ENCODE data around the gene ERBB4. TPM values are rescaled to one million over a fixed set of nuclear protein-coding genes. Genes with fewer than 3 reads are reported as not detected.
"Not testable (repeated sequence)": the region's sequence is repeated elsewhere in the genome, so short reads cannot be mapped to it uniquely, and the experiment has no call there.

The ERBB4 gene
- total and polyA plus RNA-seq, 9 donors = 5.0 to 12.7 (median 7.7) TPM

- DNase-seq = no peak
- Histone ChIP-seq H3K27ac (ENCODE audit: low read length) (no peak overlapping the region), H3K9me3 (replicated peaks; ENCODE audit: control insufficient read depth, low read depth, low read length) (no peaks in the 10 kb centered on the region), H3K4me3 (ENCODE audit: low read length) (no peak overlapping the region), H3K36me3 (ENCODE audit: control insufficient read depth, insufficient read depth, low read length) (no peaks in the 10 kb centered on the region), H3K27me3 (ENCODE audit: control insufficient read depth, insufficient read depth, low read length) (no peaks in the 10 kb centered on the region), H3K4me1 (ENCODE audit: control insufficient read depth, insufficient read depth, low read length) (no peaks in the 10 kb centered on the region)
- 83% methylated on average over 1 of the region's 2 CpGs for WGBS (ENCODE audit: insufficient coverage)
Measured at GRCh38 chr2:212488611-212489010, 50.0 kb downstream of the ERBB4 start.

GRCh38 chr2:212484563-212485080 is 54.0 kb downstream of the ERBB4 start:
- H3K4me3 ChIP-seq (ENCODE audit: low read length) = no peak overlapping the region
- H3K27ac ChIP-seq (ENCODE audit: low read length) = no peak overlapping the region
- no peaks in the 10 kb centered on the region for H3K36me3 ChIP-seq (ENCODE audit: control insufficient read depth, insufficient read depth, low read length)
- no peaks in the 10 kb centered on the region for H3K4me1 ChIP-seq (ENCODE audit: control insufficient read depth, insufficient read depth, low read length)
- H3K9me3 ChIP-seq (replicated peaks; ENCODE audit: control insufficient read depth, low read depth, low read length) = no peaks in the 10 kb centered on the region
- WGBS (ENCODE audit: insufficient coverage) = 51% methylated on average over 3 of the region's 4 CpGs
- DNase-seq = peak; percentile 9
- no peaks in the 10 kb centered on the region for H3K27me3 ChIP-seq (ENCODE audit: control insufficient read depth, insufficient read depth, low read length)

GRCh38 chr2:212480447-212480846 is 58.2 kb downstream of the ERBB4 start:
- 83% methylated on average over 1 of the region's 1 CpG for WGBS (ENCODE audit: insufficient coverage)
- no peak overlapping the region for H3K4me3 ChIP-seq (ENCODE audit: low read length)
- no peaks in the 10 kb centered on the region for H3K4me1 ChIP-seq (ENCODE audit: control insufficient read depth, insufficient read depth, low read length)
- no peak overlapping the region for H3K27ac ChIP-seq (ENCODE audit: low read length)
- peak; percentile 4 for DNase-seq
- no peaks in the 10 kb centered on the region for H3K9me3 ChIP-seq (replicated peaks; ENCODE audit: control insufficient read depth, low read depth, low read length)
- no peaks in the 10 kb centered on the region for H3K27me3 ChIP-seq (ENCODE audit: control insufficient read depth, insufficient read depth, low read length)
- no peaks in the 10 kb centered on the region for H3K36me3 ChIP-seq (ENCODE audit: control insufficient read depth, insufficient read depth, low read length)

GRCh38 chr2:212477571-212477970 is 61.0 kb downstream of the ERBB4 start:
- H3K4me3 ChIP-seq (ENCODE audit: low read length) = no peak overlapping the region
- H3K27me3 ChIP-seq (ENCODE audit: control insufficient read depth, insufficient read depth, low read length) = no peaks in the 10 kb centered on the region
- no peak overlapping the region for H3K27ac ChIP-seq (ENCODE audit: low read length)
- no peaks in the 10 kb centered on the region for H3K4me1 ChIP-seq (ENCODE audit: control insufficient read depth, insufficient read depth, low read length)
- WGBS (ENCODE audit: insufficient coverage) = no CpG with 5 or more reads among the region's 2 CpGs
- no peaks in the 10 kb centered on the region for H3K9me3 ChIP-seq (replicated peaks; ENCODE audit: control insufficient read depth, low read depth, low read length)
- no peaks in the 10 kb centered on the region for H3K36me3 ChIP-seq (ENCODE audit: control insufficient read depth, insufficient read depth, low read length)
- no peak for DNase-seq

GRCh38 chr2:212473211-212473610 is 65.4 kb downstream of the ERBB4 start:
- H3K4me1 ChIP-seq (ENCODE audit: control insufficient read depth, insufficient read depth, low read length) = no peaks in the 10 kb centered on the region
- no peak overlapping the region for H3K27ac ChIP-seq (ENCODE audit: low read length)
- H3K4me3 ChIP-seq (ENCODE audit: low read length) = no peak overlapping the region
- no CpG with 5 or more reads among the region's 1 CpG for WGBS (ENCODE audit: insufficient coverage)
- DNase-seq = peak; percentile 34
- no peaks in the 10 kb centered on the region for H3K27me3 ChIP-seq (ENCODE audit: control insufficient read depth, insufficient read depth, low read length)
- no peaks in the 10 kb centered on the region for H3K9me3 ChIP-seq (replicated peaks; ENCODE audit: control insufficient read depth, low read depth, low read length)
- H3K36me3 ChIP-seq (ENCODE audit: control insufficient read depth, insufficient read depth, low read length) = no peaks in the 10 kb centered on the region

GRCh38 chr2:212467551-212467950 is 71.1 kb downstream of the ERBB4 start:
- DNase-seq; H3K9me3 ChIP-seq (replicated peaks; ENCODE audit: control insufficient read depth, low read depth, low read length); H3K4me1 ChIP-seq (ENCODE audit: control insufficient read depth, insufficient read depth, low read length); H3K36me3 ChIP-seq (ENCODE audit: control insufficient read depth, insufficient read depth, low read length); H3K27me3 ChIP-seq (ENCODE audit: control insufficient read depth, insufficient read depth, low read length); H3K4me3 ChIP-seq (ENCODE audit: low read length); H3K27ac ChIP-seq (ENCODE audit: low read length): not testable (repeated sequence)
- WGBS (ENCODE audit: insufficient coverage) = 66% methylated on average over 2 of the region's 2 CpGs

GRCh38 chr2:212465456-212465855 is 73.1 kb downstream of the ERBB4 start:
- no peaks in the 10 kb centered on the region for H3K9me3 ChIP-seq (replicated peaks; ENCODE audit: control insufficient read depth, low read depth, low read length)

GRCh38 chr2:212461708-212462107 is 76.9 kb downstream of the ERBB4 start:
- H3K27ac ChIP-seq (ENCODE audit: low read length); H3K9me3 ChIP-seq (replicated peaks; ENCODE audit: control insufficient read depth, low read depth, low read length); H3K36me3 ChIP-seq (ENCODE audit: control insufficient read depth, insufficient read depth, low read length); H3K4me1 ChIP-seq (ENCODE audit: control insufficient read depth, insufficient read depth, low read length); DNase-seq; H3K27me3 ChIP-seq (ENCODE audit: control insufficient read depth, insufficient read depth, low read length); H3K4me3 ChIP-seq (ENCODE audit: low read length): not testable (repeated sequence)
- WGBS (ENCODE audit: insufficient coverage) = 80% methylated on average over 1 of the region's 4 CpGs

More at GRCh38 chr2:212465456-212465855, 73.1 kb downstream of the ERBB4 start:
- Histone ChIP-seq H3K27ac (ENCODE audit: low read length) (no peak overlapping the region), H3K4me3 (ENCODE audit: low read length) (no peak overlapping the region), H3K4me1 (ENCODE audit: control insufficient read depth, insufficient read depth, low read length) (no peaks in the 10 kb centered on the region), H3K36me3 (ENCODE audit: control insufficient read depth, insufficient read depth, low read length) (no peaks in the 10 kb centered on the region), H3K27me3 (ENCODE audit: control insufficient read depth, insufficient read depth, low read length) (no peaks in the 10 kb centered on the region)
- no peak for DNase-seq
- 100% methylated on average over 1 of the region's 1 CpG for WGBS (ENCODE audit: insufficient coverage)

GRCh38 chr2:212454149-212454548 is 84.5 kb downstream of the ERBB4 start:
- DNase-seq = no peak
- Histone ChIP-seq H3K27ac (ENCODE audit: low read length) (no peak overlapping the region), H3K4me1 (ENCODE audit: control insufficient read depth, insufficient read depth, low read length) (no peaks in the 10 kb centered on the region), H3K9me3 (replicated peaks; ENCODE audit: control insufficient read depth, low read depth, low read length) (no peaks in the 10 kb centered on the region), H3K4me3 (ENCODE audit: low read length) (no peak overlapping the region), H3K27me3 (ENCODE audit: control insufficient read depth, insufficient read depth, low read length) (no peaks in the 10 kb centered on the region), H3K36me3 (ENCODE audit: control insufficient read depth, insufficient read depth, low read length) (no peaks in the 10 kb centered on the region)
- 92% methylated on average over 3 of the region's 3 CpGs for WGBS (ENCODE audit: insufficient coverage)

GRCh38 chr2:212451786-212452231 is 86.8 kb downstream of the ERBB4 start:
- no CpG with 5 or more reads among the region's 1 CpG for WGBS (ENCODE audit: insufficient coverage)
- H3K27me3 ChIP-seq (ENCODE audit: control insufficient read depth, insufficient read depth, low read length) = no peaks in the 10 kb centered on the region

GRCh38 chr2:212448698-212449097 is 89.9 kb downstream of the ERBB4 start:
- Histone ChIP-seq H3K27ac (ENCODE audit: low read length) (no peak overlapping the region), H3K4me3 (ENCODE audit: low read length) (no peak overlapping the region), H3K36me3 (ENCODE audit: control insufficient read depth, insufficient read depth, low read length) (no peaks in the 10 kb centered on the region), H3K9me3 (replicated peaks; ENCODE audit: control insufficient read depth, low read depth, low read length) (no peaks in the 10 kb centered on the region), H3K27me3 (ENCODE audit: control insufficient read depth, insufficient read depth, low read length) (no peaks in the 10 kb centered on the region), H3K4me1 (ENCODE audit: control insufficient read depth, insufficient read depth, low read length) (no peaks in the 10 kb centered on the region)
- WGBS (ENCODE audit: insufficient coverage) = no CpG with 5 or more reads among the region's 1 CpG
- DNase-seq = no peak

More at GRCh38 chr2:212451786-212452231, 86.8 kb downstream of the ERBB4 start:
- Histone ChIP-seq H3K27ac (ENCODE audit: low read length) (no peak overlapping the region), H3K9me3 (replicated peaks; ENCODE audit: control insufficient read depth, low read depth, low read length) (no peaks in the 10 kb centered on the region), H3K4me1 (ENCODE audit: control insufficient read depth, insufficient read depth, low read length) (no peaks in the 10 kb centered on the region), H3K36me3 (ENCODE audit: control insufficient read depth, insufficient read depth, low read length) (no peaks in the 10 kb centered on the region), H3K4me3 (ENCODE audit: low read length) (no peak overlapping the region)
- DNase-seq = peak; percentile 3
